Astrocyte (in vitro differentiated cells and primary cell): ENCODE results near the gene KDM6A. TPM values are rescaled to one million over a fixed set of nuclear protein-coding genes. Genes with fewer than 3 reads are reported as not detected.
"Not testable (repeated sequence)": the region's sequence is repeated elsewhere in the genome, so short reads cannot be mapped to it uniquely, and the experiment has no call there.

Source experiments
- DNase-seq: peaks from one replicate; pipeline ENCODE4 v3.0.0-alpha.2; 2010; ENCODE audit warnings: low read depth
- FAIRE-seq: peaks from 2 replicates; lab custom pipeline; 2011; peaks lifted over from hg19 to GRCh38; lab: Jason Lieb, UNC
- H2AFZ ChIP-seq: 2 replicates; pipeline ENCODE4 v1.6.0; 2012; ENCODE audit warnings: low read depth, low read length, inconsistent platforms
- H3K27ac ChIP-seq: 2 replicates; pipeline ENCODE4 v1.5.1; 2011; ENCODE audit warnings: low read depth, low read length, inconsistent platforms
- H3K27me3 ChIP-seq: 2 replicates; pipeline ENCODE4 v1.6.0; 2011; ENCODE audit warnings: low read length, inconsistent platforms; ENCODE audit not compliant: insufficient read depth
- H3K36me3 ChIP-seq: 2 replicates; pipeline ENCODE4 v1.5.1; 2011; ENCODE audit warnings: low read length, inconsistent platforms; ENCODE audit not compliant: insufficient read depth
- H3K4me1 ChIP-seq: 2 replicates; pipeline ENCODE4 v1.5.1; 2011; ENCODE audit warnings: low read length, inconsistent platforms; ENCODE audit not compliant: insufficient read depth
- H3K4me2 ChIP-seq: 2 replicates; pipeline ENCODE4 v1.6.0; 2012; ENCODE audit warnings: low read length, inconsistent platforms
- H3K4me3 ChIP-seq: 2 replicates; pipeline ENCODE4 v1.5.1; 2011; ENCODE audit warnings: low read depth, mild to moderate bottlenecking, low read length, inconsistent platforms; ENCODE audit not compliant: insufficient read depth
- H3K79me2 ChIP-seq: 2 replicates; pipeline ENCODE4 v1.6.0; 2012; ENCODE audit warnings: mild to moderate bottlenecking, low read length, inconsistent platforms; ENCODE audit not compliant: insufficient read depth
- H3K9ac ChIP-seq: 2 replicates; pipeline ENCODE4 v1.6.0; 2012; ENCODE audit warnings: mild to moderate bottlenecking, low read length, inconsistent platforms
- H3K9me3 ChIP-seq: 2 replicates; pipeline ENCODE4 v1.5.1; 2012; ENCODE audit warnings: low read depth, mild to moderate bottlenecking, low read length, inconsistent platforms; ENCODE audit not compliant: insufficient read depth
- H4K20me1 ChIP-seq: 2 replicates; pipeline ENCODE4 v1.6.0; 2012; ENCODE audit warnings: low read length, inconsistent platforms; ENCODE audit not compliant: insufficient read depth
- H3K27ac Mint-ChIP-seq: one replicate; pipeline ENCODE4 v1.8.0; 2021; ENCODE audit warnings: mild to moderate bottlenecking, mixed read lengths; ENCODE audit not compliant: unreplicated experiment
- H3K27me3 Mint-ChIP-seq: one replicate; pipeline ENCODE4 v1.8.0; 2021; ENCODE audit warnings: low read depth, mixed read lengths; ENCODE audit not compliant: unreplicated experiment
- H3K36me3 Mint-ChIP-seq: one replicate; pipeline ENCODE4 v1.8.0; 2021; ENCODE audit warnings: low read depth, mixed read lengths; ENCODE audit not compliant: unreplicated experiment
- H3K4me1 Mint-ChIP-seq: one replicate; pipeline ENCODE4 v1.8.0; 2021; ENCODE audit warnings: low read depth, mixed read lengths; ENCODE audit not compliant: unreplicated experiment
- H3K4me3 Mint-ChIP-seq: one replicate; pipeline ENCODE4 v1.8.0; 2021; ENCODE audit warnings: mild to moderate bottlenecking, moderate library complexity, mixed read lengths; ENCODE audit not compliant: unreplicated experiment
- H3K9me3 Mint-ChIP-seq: one replicate; pipeline ENCODE4 v1.8.0; 2021; ENCODE audit warnings: mild to moderate bottlenecking, mixed read lengths; ENCODE audit not compliant: unreplicated experiment
- EZH2 ChIP-seq: IDR thresholded peaks from 2 replicates; pipeline ENCODE4 v1.6.1; 2012; ENCODE audit warnings: mild to moderate bottlenecking, low read length, inconsistent platforms; ENCODE audit not compliant: insufficient read depth
- total RNA-seq: library from RNA; stranded (reverse); gene quantifications from 2 replicates; pipeline ENCODE4 v1.2.1, GENCODE V29; 2021
- TF ChIP-seq, protein P1 (sequence below): IDR thresholded peaks from 2 replicates; pipeline ENCODE4 v1.5.1; 2011; ENCODE audit warnings: low read depth, mild to moderate bottlenecking, inconsistent platforms, low read length, moderate library complexity; ENCODE audit not compliant: insufficient read depth

KDM6A gene
- total RNA-seq, 1 donor from 2014 or later = 44.0 TPM

DNA sequence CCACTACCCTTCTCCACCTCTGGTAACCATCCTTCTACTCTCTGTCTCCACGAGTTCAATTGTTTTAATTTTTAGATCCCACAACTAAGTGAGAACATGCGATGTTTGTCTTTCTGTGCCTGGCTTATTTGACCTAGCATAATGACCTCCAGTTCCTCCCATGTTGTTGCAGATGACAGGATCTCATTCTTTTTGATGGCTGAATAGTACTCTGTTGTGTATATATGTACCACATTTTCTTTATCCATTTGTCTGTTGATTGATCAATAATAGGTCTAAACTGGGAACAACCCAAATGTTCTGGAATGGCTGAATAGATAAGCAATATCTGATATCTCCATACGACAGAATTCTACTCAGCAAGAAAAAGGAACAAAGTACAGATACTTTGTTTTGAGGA lies 260.5 kb downstream of the KDM6A start:
- no peaks in the 10 kb centered on the region for H3K4me1 ChIP-seq
- H3K4me2 ChIP-seq = no peak overlapping the region
- H3K4me1 Mint-ChIP-seq = no peaks in the 10 kb centered on the region
- H3K27me3 Mint-ChIP-seq = no peaks in the 10 kb centered on the region
- no peak overlapping the region for H3K27ac ChIP-seq
- no peaks in the 10 kb centered on the region for H3K36me3 Mint-ChIP-seq
- no peak for TF ChIP-seq EZH2
- TF ChIP-seq, protein P1, sequence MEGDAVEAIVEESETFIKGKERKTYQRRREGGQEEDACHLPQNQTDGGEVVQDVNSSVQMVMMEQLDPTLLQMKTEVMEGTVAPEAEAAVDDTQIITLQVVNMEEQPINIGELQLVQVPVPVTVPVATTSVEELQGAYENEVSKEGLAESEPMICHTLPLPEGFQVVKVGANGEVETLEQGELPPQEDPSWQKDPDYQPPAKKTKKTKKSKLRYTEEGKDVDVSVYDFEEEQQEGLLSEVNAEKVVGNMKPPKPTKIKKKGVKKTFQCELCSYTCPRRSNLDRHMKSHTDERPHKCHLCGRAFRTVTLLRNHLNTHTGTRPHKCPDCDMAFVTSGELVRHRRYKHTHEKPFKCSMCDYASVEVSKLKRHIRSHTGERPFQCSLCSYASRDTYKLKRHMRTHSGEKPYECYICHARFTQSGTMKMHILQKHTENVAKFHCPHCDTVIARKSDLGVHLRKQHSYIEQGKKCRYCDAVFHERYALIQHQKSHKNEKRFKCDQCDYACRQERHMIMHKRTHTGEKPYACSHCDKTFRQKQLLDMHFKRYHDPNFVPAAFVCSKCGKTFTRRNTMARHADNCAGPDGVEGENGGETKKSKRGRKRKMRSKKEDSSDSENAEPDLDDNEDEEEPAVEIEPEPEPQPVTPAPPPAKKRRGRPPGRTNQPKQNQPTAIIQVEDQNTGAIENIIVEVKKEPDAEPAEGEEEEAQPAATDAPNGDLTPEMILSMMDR = no peak
- no peaks in the 10 kb centered on the region for H3K9me3 ChIP-seq
- H3K4me3 Mint-ChIP-seq = no peak overlapping the region
- no peaks in the 10 kb centered on the region for H3K36me3 ChIP-seq
- H3K4me3 ChIP-seq = no peak overlapping the region
- no peak overlapping the region for H3K9ac ChIP-seq
- FAIRE-seq (peak; percentile 37), DNase-seq (no peak)
- no peak overlapping the region for H2AFZ ChIP-seq
- no peak overlapping the region for H3K27ac Mint-ChIP-seq
- no peaks in the 10 kb centered on the region for H4K20me1 ChIP-seq
- H3K79me2 ChIP-seq = no peaks in the 10 kb centered on the region
- H3K9me3 Mint-ChIP-seq = peaks cover 7% of the 10 kb centered on the region
- H3K27me3 ChIP-seq = no peaks in the 10 kb centered on the region

DNA sequence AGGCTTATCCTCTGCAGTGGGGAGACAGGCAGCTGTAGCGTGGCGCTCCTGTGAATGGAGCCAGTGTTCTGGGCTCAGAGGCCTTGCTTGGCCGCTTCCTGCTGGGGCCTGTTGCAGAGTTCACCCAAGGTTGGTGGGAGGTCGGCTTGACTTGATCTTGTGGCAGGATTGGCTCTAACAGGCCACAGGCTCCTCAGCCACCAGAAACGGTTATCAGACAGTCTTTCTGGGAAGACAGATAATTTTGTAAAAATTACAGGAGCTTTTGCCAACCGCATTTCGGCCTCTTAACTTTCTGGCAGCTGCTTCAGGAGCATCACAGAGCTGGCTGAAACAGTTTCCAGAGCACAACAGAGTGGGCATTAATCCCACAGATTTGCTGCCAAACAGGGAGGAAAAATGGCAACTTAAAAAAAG lies 261.3 kb downstream of the KDM6A start:
- Mint-ChIP-seq H3K36me3 (no peaks in the 10 kb centered on the region), H3K9me3 (peaks cover 7% of the 10 kb centered on the region), H3K4me3 (no peak overlapping the region), H3K27ac (no peak overlapping the region), H3K27me3 (no peaks in the 10 kb centered on the region), H3K4me1 (no peaks in the 10 kb centered on the region)
- Histone ChIP-seq H4K20me1 (no peaks in the 10 kb centered on the region), H3K36me3 (no peaks in the 10 kb centered on the region), H3K4me3 (no peak overlapping the region), H2AFZ (no peak overlapping the region), H3K79me2 (no peaks in the 10 kb centered on the region), H3K27ac (no peak overlapping the region), H3K4me2 (no peak overlapping the region), H3K27me3 (no peaks in the 10 kb centered on the region), H3K9me3 (no peaks in the 10 kb centered on the region), H3K9ac (no peak overlapping the region), H3K4me1 (no peaks in the 10 kb centered on the region)
- TF ChIP-seq, protein P1 = no peak
- TF ChIP-seq EZH2 = no peak
- no peak for FAIRE-seq
- no peak for DNase-seq

GRCh38 chrX:45134775-45135174 lies 261.8 kb downstream of the KDM6A start:
- Mint-ChIP-seq H3K4me1 (no peaks in the 10 kb centered on the region), H3K4me3 (no peak overlapping the region), H3K9me3 (peaks cover 7% of the 10 kb centered on the region), H3K27me3 (no peaks in the 10 kb centered on the region), H3K36me3 (no peaks in the 10 kb centered on the region), H3K27ac (no peak overlapping the region)
- FAIRE-seq (peak; percentile 75), DNase-seq (no peak)
- no peaks in the 10 kb centered on the region for H3K27me3 ChIP-seq
- no peaks in the 10 kb centered on the region for H3K79me2 ChIP-seq
- no peak overlapping the region for H3K9ac ChIP-seq
- no peak overlapping the region for H2AFZ ChIP-seq
- TF ChIP-seq EZH2 = no peak
- H3K9me3 ChIP-seq = no peaks in the 10 kb centered on the region
- H3K4me3 ChIP-seq = no peak overlapping the region
- no peaks in the 10 kb centered on the region for H3K36me3 ChIP-seq
- no peak overlapping the region for H3K27ac ChIP-seq
- H3K4me2 ChIP-seq = no peak overlapping the region
- H4K20me1 ChIP-seq = no peaks in the 10 kb centered on the region
- no peaks in the 10 kb centered on the region for H3K4me1 ChIP-seq

- not testable (repeated sequence) for H3K27ac Mint-ChIP-seq, H3K9ac ChIP-seq, H3K9me3 Mint-ChIP-seq
These were observed 262.5 kb downstream of the KDM6A start for GRCh38 chrX:45135391-45136075.

More at GRCh38 chrX:45135391-45136075, 262.5 kb downstream of the KDM6A start:
- not testable (repeated sequence) for H3K27me3 Mint-ChIP-seq, H3K27me3 ChIP-seq, H3K36me3 ChIP-seq, H3K79me2 ChIP-seq, H3K4me3 Mint-ChIP-seq, H4K20me1 ChIP-seq, H3K4me1 ChIP-seq, H3K4me3 ChIP-seq, H3K27ac ChIP-seq, DNase-seq, H3K36me3 Mint-ChIP-seq, FAIRE-seq, H3K9me3 ChIP-seq, H3K4me1 Mint-ChIP-seq, H3K4me2 ChIP-seq, H2AFZ ChIP-seq
